IMR-90 (cell line): ENCODE measurements around the gene REST. TPM values are rescaled to one million over a fixed set of nuclear protein-coding genes. Genes with fewer than 3 reads are reported as not detected.

ENCODE experiments used
- ATAC-seq: fragments of 200-7000 bp; cut with Tn5 transposase; 2 replicates; pipeline ENCODE4 v1.9.1; 2020; ENCODE audit warnings: low read depth, mild to moderate bottlenecking, moderate library complexity
- BruUV-seq: library from RNA; stranded (reverse); fragments of 400-500 nt; replicated peaks from 2 replicates; lab custom pipeline; 2021; lab: Mats Ljungman, UMichigan
- CTCF ChIA-PET: fragments of 300-600 bp; formaldehyde crosslinking; extraction: SDS; loops from one replicate; lab custom pipeline; 2021; ENCODE audit warnings: antibody characterized with exemption; lab: Yijun Ruan, JAX
- POLR2A ChIA-PET: fragments of 300-600 bp; sonication (Branson Sonifier 250); formaldehyde crosslinking; loops from one replicate; lab custom pipeline; 2022; ENCODE audit warnings: antibody characterized with exemption; ENCODE audit not compliant: unreplicated experiment; lab: Charles Lee
- DNase-seq: peaks from one replicate; pipeline ENCODE4 v3.0.0; 2013
- H2AFZ ChIP-seq: replicated peaks from 2 replicates; pipeline ENCODE3; 2013; ENCODE audit warnings: low read length, mild to moderate bottlenecking; ENCODE audit not compliant: poor library complexity
- H2AK5ac ChIP-seq: 2 replicates; pipeline ENCODE4 v1.6.1; 2013; ENCODE audit warnings: low read depth, low read length, inconsistent platforms
- H2AK9ac ChIP-seq: replicated peaks from 2 replicates; pipeline ENCODE3; 2013; ENCODE audit warnings: mild to moderate bottlenecking, low read depth, low read length, moderate library complexity; ENCODE audit not compliant: poor library complexity
- H2BK120ac ChIP-seq: 2 replicates; pipeline ENCODE4 v1.6.1; 2013; ENCODE audit warnings: low read depth, low read length, inconsistent platforms
- H2BK15ac ChIP-seq: 3 replicates; pipeline ENCODE4 v1.6.1; 2013; ENCODE audit warnings: low read depth, low read length, inconsistent platforms
- H2BK20ac ChIP-seq: 2 replicates; pipeline ENCODE4 v1.6.1; 2013; ENCODE audit warnings: low read depth, mild to moderate bottlenecking, inconsistent platforms, low read length, moderate library complexity
- H2BK5ac ChIP-seq: 2 replicates; pipeline ENCODE4 v1.6.1; 2013; ENCODE audit warnings: mild to moderate bottlenecking, low read depth, low read length, inconsistent platforms; ENCODE audit not compliant: poor library complexity, severe bottlenecking
- H3K14ac ChIP-seq: replicated peaks from 2 replicates; pipeline ENCODE4 v1.6.1; 2013; ENCODE audit warnings: low read depth, low read length, inconsistent platforms
- H3K18ac ChIP-seq: 2 replicates; pipeline ENCODE4 v1.6.1; 2013; ENCODE audit warnings: low read depth, low read length, control low read depth
- H3K23ac ChIP-seq: 2 replicates; pipeline ENCODE4 v1.6.1; 2013; ENCODE audit warnings: low read depth, low read length, inconsistent platforms
- H3K27ac ChIP-seq: 2 replicates; pipeline ENCODE4 v1.5.1; 2013; ENCODE audit warnings: mild to moderate bottlenecking, control low read depth, low read length; ENCODE audit not compliant: insufficient read depth
- H3K27me3 ChIP-seq: 2 replicates; pipeline ENCODE4 v1.6.1; 2013; ENCODE audit warnings: low read length; ENCODE audit not compliant: control insufficient read depth, insufficient read depth
- H3K36me3 ChIP-seq: 2 replicates; pipeline ENCODE4 v1.6.1; 2013; ENCODE audit warnings: low read length, mixed read lengths; ENCODE audit not compliant: control insufficient read depth, insufficient read depth
- H3K4ac ChIP-seq: 2 replicates; pipeline ENCODE4 v1.6.1; 2013; ENCODE audit warnings: low read depth, low read length, inconsistent platforms
- H3K4me1 ChIP-seq: 2 replicates; pipeline ENCODE4 v1.6.1; 2013; ENCODE audit warnings: low read length, mixed read lengths; ENCODE audit not compliant: control insufficient read depth, insufficient read depth
- H3K4me2 ChIP-seq: 2 replicates; pipeline ENCODE4 v1.6.1; 2013; ENCODE audit warnings: low read depth, mild to moderate bottlenecking, control low read depth, low read length, moderate library complexity
- H3K4me3 ChIP-seq: 2 replicates; pipeline ENCODE4 v1.5.1; 2013; ENCODE audit warnings: low read depth, mild to moderate bottlenecking, control low read depth, low read length, moderate library complexity; ENCODE audit not compliant: insufficient read depth
- H3K56ac ChIP-seq: 2 replicates; pipeline ENCODE4 v1.6.1; 2013; ENCODE audit warnings: low read length, inconsistent platforms; ENCODE audit not compliant: insufficient read depth; ENCODE audit errors: extremely low read depth
- H3K79me1 ChIP-seq, 2 experiments: 2 replicates each; pipeline ENCODE4 v1.6.1; 2013; ENCODE audit warnings: low read length in 2 of 2, inconsistent platforms in 1 of 2, low read depth in 1 of 2
- H3K9ac ChIP-seq: 2 replicates; pipeline ENCODE4 v1.6.1; 2013; ENCODE audit warnings: low read depth, low read length, control low read depth
- H3K9me1 ChIP-seq: 2 replicates; pipeline ENCODE4 v1.6.1; 2013; ENCODE audit warnings: low read length, inconsistent platforms; ENCODE audit not compliant: insufficient read depth
- H3K9me3 ChIP-seq: 2 replicates; pipeline ENCODE4 v1.6.1; 2013; ENCODE audit warnings: low read length; ENCODE audit not compliant: control insufficient read depth, insufficient read depth
- H4K20me1 ChIP-seq: 2 replicates; pipeline ENCODE4 v1.6.1; 2013; ENCODE audit warnings: low read length, inconsistent platforms; ENCODE audit not compliant: insufficient read depth
- H4K5ac ChIP-seq: 2 replicates; pipeline ENCODE4 v1.6.1; 2013; ENCODE audit warnings: mild to moderate bottlenecking, low read depth, low read length, control low read depth
- H4K8ac ChIP-seq, 2 experiments: 2 replicates each; pipeline ENCODE4 v1.6.1; 2013; ENCODE audit warnings: low read depth in 2 of 2, low read length in 2 of 2, control low read depth in 1 of 2, inconsistent platforms in 1 of 2
- H4K91ac ChIP-seq: 2 replicates; pipeline ENCODE4 v1.6.1; 2013; ENCODE audit warnings: low read depth, low read length, inconsistent platforms; ENCODE audit not compliant: insufficient read depth
- BHLHE40 ChIP-seq: fragments of 150-350 bp; IDR thresholded peaks from 2 replicates; pipeline ENCODE4 v1.6.1; 2016; ENCODE audit warnings: mild to moderate bottlenecking, low read depth, low read length
- CEBPB ChIP-seq: IDR thresholded peaks from 2 replicates; pipeline ENCODE4 v1.6.1; 2012; ENCODE audit warnings: low read depth, low read length, improper control_type of control experiment
- CHD1 ChIP-seq: IDR thresholded peaks from 2 replicates; pipeline ENCODE4 v1.6.1; 2012; ENCODE audit warnings: low read depth, low read length, improper control_type of control experiment
- CTCF ChIP-seq: conservative IDR thresholded peaks from 2 replicates; pipeline ENCODE4 v1.5.1; 2012; ENCODE audit warnings: mild to moderate bottlenecking, low read depth, low read length, improper control_type of control experiment
- FOS ChIP-seq: fragments of 150-350 bp; IDR thresholded peaks from 2 replicates; pipeline ENCODE4 v1.6.1; 2016; ENCODE audit warnings: low read depth, low read length
- MAFK ChIP-seq: IDR thresholded peaks from 2 replicates; pipeline ENCODE4 v1.6.1; 2012; ENCODE audit warnings: low read depth, low read length, improper control_type of control experiment
- MAZ ChIP-seq: IDR thresholded peaks from 2 replicates; pipeline ENCODE4 v1.6.1; 2012; ENCODE audit warnings: low read depth, mild to moderate bottlenecking, low read length, improper control_type of control experiment, moderate library complexity, borderline replicate concordance
- MXI1 ChIP-seq: IDR thresholded peaks from 2 replicates; pipeline ENCODE4 v1.6.1; 2012; ENCODE audit warnings: low read depth, mild to moderate bottlenecking, low read length, moderate library complexity, borderline replicate concordance
- NFE2L2 ChIP-seq: fragments of 150-350 bp; IDR thresholded peaks from 2 replicates; pipeline ENCODE4 v1.6.1; 2016; ENCODE audit warnings: low read depth, mild to moderate bottlenecking, low read length
- POLR2A ChIP-seq: IDR thresholded peaks from 2 replicates; pipeline ENCODE4 v1.6.1; 2012; ENCODE audit warnings: mild to moderate bottlenecking, low read depth, low read length
- RAD21 ChIP-seq: IDR thresholded peaks from 2 replicates; pipeline ENCODE4 v1.6.1; 2012; ENCODE audit warnings: low read length, improper control_type of control experiment
- RCOR1 ChIP-seq: IDR thresholded peaks from 2 replicates; pipeline ENCODE4 v1.6.1; 2012; ENCODE audit warnings: mild to moderate bottlenecking, low read length, improper control_type of control experiment; ENCODE audit not compliant: insufficient replicate concordance
- RFX5 ChIP-seq: IDR thresholded peaks from 2 replicates; pipeline ENCODE4 v1.8.0; 2012; ENCODE audit warnings: low read depth, mild to moderate bottlenecking, low read length, moderate library complexity
- SMC3 ChIP-seq: fragments of 150-350 bp; IDR thresholded peaks from 2 replicates; pipeline ENCODE4 v1.6.1; 2016; ENCODE audit warnings: low read depth, mild to moderate bottlenecking, antibody characterized with exemption, low read length, moderate library complexity
- WGBS, 2 experiments: methylation state at CpG; one replicate each; pipeline versions ENCODE4 v1.1.5 to v1.1.7; 2013; ENCODE audit warnings: missing lambda C conversion rate in 2 of 2; ENCODE audit not compliant: insufficient read length in 1 of 2; ENCODE audit errors: extremely low coverage in 2 of 2; 5-methylcytosine and 5-hydroxymethylcytosine counted together
- dilution Hi-C: fragments of 300-500 bp; cut with HindIII; formaldehyde crosslinking; loops from one replicate; pipeline ENCODE4 v1.14.3; 2018; ENCODE audit warnings: low sequenced_read_pairs; ENCODE audit not compliant: unreplicated experiment
- in situ Hi-C: fragments of 300-500 bp; cut with MboI; formaldehyde crosslinking; loops from 3 replicates; pipeline ENCODE4 v1.14.3; 2019; ENCODE audit warnings: low sequenced_read_pairs, inconsistent platforms, mixed read lengths
- intact Hi-C: fragments of 100-400 bp; cut with micrococcal nuclease; formaldehyde crosslinking; loops from 2 replicates; pipeline ENCODE4 v1.10.0; 2022
- polyA plus RNA-seq, 3 experiments: library from polyadenylated mRNA; depleted of rRNA; stranded (reverse); fragments of >200 nt; gene quantifications; 2 replicates each; pipeline ENCODE4 v1.2.3, GENCODE V29; 2012; ENCODE audit warnings: low replicate concordance in 1 of 3
- total RNA-seq: library from RNA; depleted of rRNA; stranded (reverse); fragments of >200 nt; gene quantifications from 2 replicates; pipeline ENCODE4 v1.2.3, GENCODE V29; 2012
- TF ChIP-seq, protein P1 (sequence below): fragments of 150-350 bp; IDR thresholded peaks from 2 replicates; pipeline ENCODE4 v1.6.1; 2017; ENCODE audit warnings: mild to moderate bottlenecking, antibody characterized with exemption, low read length, low read depth
- TF ChIP-seq, protein P2 (sequence below): fragments of 150-350 bp; IDR thresholded peaks from 2 replicates; pipeline ENCODE4 v1.6.1; 2016; ENCODE audit warnings: low read depth, mild to moderate bottlenecking, low read length, moderate library complexity, borderline replicate concordance

The REST gene
- total and polyA plus RNA-seq, 2 of the 4 experiments (the other 2 are of a cell fraction), result 10.0 to 66.9 TPM

- Histone ChIP-seq H3K9me1 (no peaks in the 10 kb centered on the region; the same call in 1 of the 2 replicates), H3K9me3 (no peaks in the 10 kb centered on the region), H3K14ac (no peak overlapping the region), H3K27me3 (no peaks in the 10 kb centered on the region), H3K23ac (no peak overlapping the region), H2AFZ (no peak overlapping the region), H4K8ac (no peak overlapping the region), H4K5ac (no peak overlapping the region), H2AK5ac (no peak overlapping the region), H4K91ac (no peak overlapping the region), H4K20me1 (no peaks in the 10 kb centered on the region), H3K36me3 (peaks cover 7% of the 10 kb centered on the region), H2BK5ac (peak overlapping the region; percentile 43), H2AK9ac (no peak overlapping the region), H2BK120ac (no peak overlapping the region), H3K27ac (no peak overlapping the region), H3K4me2 (no peak overlapping the region), H3K56ac (no peak overlapping the region), H3K4me3 (no peak overlapping the region), H3K9ac (no peak overlapping the region), H2BK15ac (no peak overlapping the region), H3K18ac (no peak overlapping the region), H2BK20ac (no peak overlapping the region), H3K4me1 (0 out of 2 replicates have a peak, but pooled peaks cover 2% of the 10 kb centered on the region), H3K79me1 (no peaks in the 10 kb centered on the region), H3K4ac (no peak overlapping the region; the same call in 1 of the 2 replicates)
- ATAC-seq (no peak), DNase-seq (no peak)
- no CpG with 5 or more reads among the region's 1 CpG for WGBS, 2 experiments
- no TSS peak for BruUV-seq
- ChIA-PET CTCF (no interaction called here), POLR2A (no interaction called here)
- dilution Hi-C loops, result no loop called here
- no peak for TF ChIP-seq FOS
- TF ChIP-seq RAD21, result no peak
- no peak for TF ChIP-seq POLR2A
- no peak for TF ChIP-seq RFX5
- no peak for TF ChIP-seq BHLHE40
- TF ChIP-seq SMC3, result no peak
- TF ChIP-seq, protein P1, sequence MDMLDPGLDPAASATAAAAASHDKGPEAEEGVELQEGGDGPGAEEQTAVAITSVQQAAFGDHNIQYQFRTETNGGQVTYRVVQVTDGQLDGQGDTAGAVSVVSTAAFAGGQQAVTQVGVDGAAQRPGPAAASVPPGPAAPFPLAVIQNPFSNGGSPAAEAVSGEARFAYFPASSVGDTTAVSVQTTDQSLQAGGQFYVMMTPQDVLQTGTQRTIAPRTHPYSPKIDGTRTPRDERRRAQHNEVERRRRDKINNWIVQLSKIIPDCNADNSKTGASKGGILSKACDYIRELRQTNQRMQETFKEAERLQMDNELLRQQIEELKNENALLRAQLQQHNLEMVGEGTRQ, result no peak
- TF ChIP-seq CEBPB, result no peak
- TF ChIP-seq NFE2L2, result no peak
- TF ChIP-seq MAZ, result no peak
- no peak for TF ChIP-seq MXI1
- TF ChIP-seq, protein P2, sequence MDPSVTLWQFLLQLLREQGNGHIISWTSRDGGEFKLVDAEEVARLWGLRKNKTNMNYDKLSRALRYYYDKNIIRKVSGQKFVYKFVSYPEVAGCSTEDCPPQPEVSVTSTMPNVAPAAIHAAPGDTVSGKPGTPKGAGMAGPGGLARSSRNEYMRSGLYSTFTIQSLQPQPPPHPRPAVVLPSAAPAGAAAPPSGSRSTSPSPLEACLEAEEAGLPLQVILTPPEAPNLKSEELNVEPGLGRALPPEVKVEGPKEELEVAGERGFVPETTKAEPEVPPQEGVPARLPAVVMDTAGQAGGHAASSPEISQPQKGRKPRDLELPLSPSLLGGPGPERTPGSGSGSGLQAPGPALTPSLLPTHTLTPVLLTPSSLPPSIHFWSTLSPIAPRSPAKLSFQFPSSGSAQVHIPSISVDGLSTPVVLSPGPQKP, result no peak
- TF ChIP-seq CHD1, result no peak
- no peak for TF ChIP-seq RCOR1
- TF ChIP-seq MAFK, result no peak
- no peak for TF ChIP-seq CTCF
- intact Hi-C loops, result loop anchor here (2.0 kb wide), 1 partner anchor 50 kb away; no protein-coding TSS in a partner anchor
- in situ Hi-C loops, result no loop called here
Measured at GRCh38 chr4:56959100-56959499, 51.4 kb downstream of the REST start.
